COLO829 (cell line): Measurements from ENCODE around the gene C11orf68.
A peak's percentile ranks its signal among the peaks of the same experiment; 100 is the strongest.

Experiments used
- DNase-seq: peaks from one replicate; pipeline ENCODE4 v3.0.0; 2012; ENCODE audit warnings: low spot score

The C11orf68 gene

DNA sequence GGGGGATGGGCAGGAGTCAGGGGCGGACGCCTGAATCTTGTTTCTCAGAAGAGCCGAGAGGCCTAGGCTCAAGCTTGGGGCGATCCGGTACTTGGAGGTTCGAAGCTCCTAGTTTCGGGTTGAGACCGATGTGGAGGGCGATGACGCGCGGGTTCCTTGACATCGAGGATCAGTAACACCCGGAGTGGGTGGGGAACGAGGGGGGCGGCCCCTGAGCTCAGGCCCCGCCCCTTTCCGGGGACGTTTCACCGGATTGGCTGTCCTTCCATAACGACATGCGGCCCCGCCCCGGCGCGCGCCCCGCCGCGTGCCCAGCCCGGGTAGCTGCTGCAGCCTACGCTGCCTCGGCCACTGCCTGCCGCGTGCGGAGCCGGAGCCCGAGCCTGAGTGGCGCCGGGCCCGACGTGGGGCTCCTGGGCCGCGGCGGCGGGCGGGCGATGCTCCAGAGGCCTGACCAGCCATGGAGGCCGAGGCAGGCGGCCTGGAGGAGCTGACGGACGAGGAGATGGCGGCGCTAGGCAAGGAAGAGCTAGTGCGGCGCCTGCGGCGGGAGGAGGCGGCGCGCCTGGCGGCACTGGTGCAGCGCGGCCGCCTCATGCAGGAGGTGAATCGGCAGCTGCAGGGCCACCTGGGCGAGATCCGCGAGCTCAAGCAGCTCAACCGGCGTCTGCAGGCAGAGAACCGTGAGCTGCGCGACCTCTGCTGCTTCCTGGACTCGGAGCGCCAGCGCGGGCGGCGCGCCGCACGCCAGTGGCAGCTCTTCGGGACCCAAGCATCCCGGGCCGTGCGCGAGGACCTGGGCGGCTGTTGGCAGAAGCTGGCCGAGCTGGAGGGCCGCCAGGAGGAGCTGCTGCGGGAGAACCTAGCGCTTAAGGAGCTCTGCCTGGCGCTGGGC is 28.3 kb downstream of the C11orf68 start, which contains the start of gene CCDC85B:
Gene CCDC85B, plus strand, starts transcription at position 350 of the 895 bp plus-strand sequence. Its CDS starts 111 bp downstream, at position 461.
- DNase-seq: peak; percentile 97

GRCh38 chr11:65888163-65888814 is 30.6 kb downstream of the C11orf68 start, which contains the start of gene FIBP:
Gene FIBP, minus strand, starts transcription at chr11:65888471. Its CDS starts 53 bp downstream, at chr11:65888418.
- DNase-seq: peak; percentile 97

- no peak for DNase-seq
These were observed 31.1 kb downstream of the C11orf68 start for GRCh38 chr11:65887723-65888162.

DNA sequence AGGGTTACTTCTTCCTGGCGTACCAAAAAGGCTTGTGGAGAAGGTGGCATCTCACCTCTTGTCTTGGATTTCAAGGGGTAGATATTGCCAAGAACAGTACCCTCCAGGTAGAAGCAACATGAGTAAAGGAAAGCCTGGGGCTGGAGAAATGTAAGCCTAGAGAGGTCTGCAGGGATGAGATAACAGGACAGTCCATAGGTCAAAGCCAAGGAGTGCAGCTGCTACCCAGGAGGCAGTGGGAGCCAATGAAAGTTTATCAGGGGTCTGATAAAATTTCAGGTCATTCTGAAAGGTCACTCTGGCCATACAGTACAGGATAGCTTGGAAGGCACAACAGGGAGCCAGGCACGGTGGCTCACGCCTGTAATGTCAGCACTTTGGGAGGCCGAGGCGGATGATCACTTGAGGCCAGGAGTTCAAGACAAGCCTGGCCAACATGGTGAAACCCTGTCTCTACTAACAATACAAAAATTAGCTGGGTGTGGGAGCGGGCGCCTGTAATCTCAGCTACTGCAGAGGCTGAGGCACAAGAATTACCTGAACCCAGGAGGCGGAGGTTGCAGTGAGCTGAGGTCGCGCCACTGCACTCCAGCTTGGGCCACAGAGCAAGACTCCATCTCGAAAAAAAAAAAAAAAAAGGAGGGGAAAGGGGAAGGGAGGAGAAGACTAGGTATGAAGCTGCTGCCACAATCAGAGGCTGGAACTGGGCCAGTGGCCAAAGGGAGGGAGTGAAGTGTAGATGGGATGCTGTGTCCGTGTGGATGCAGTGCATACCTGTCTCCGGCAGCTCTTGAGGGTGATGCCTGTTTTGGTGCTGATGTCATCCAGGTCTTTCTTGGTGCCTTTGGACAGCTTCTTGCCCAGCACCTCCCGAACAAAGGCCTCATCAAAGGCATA is 31.8 kb downstream of the C11orf68 start:
- no peak for DNase-seq

DNA sequence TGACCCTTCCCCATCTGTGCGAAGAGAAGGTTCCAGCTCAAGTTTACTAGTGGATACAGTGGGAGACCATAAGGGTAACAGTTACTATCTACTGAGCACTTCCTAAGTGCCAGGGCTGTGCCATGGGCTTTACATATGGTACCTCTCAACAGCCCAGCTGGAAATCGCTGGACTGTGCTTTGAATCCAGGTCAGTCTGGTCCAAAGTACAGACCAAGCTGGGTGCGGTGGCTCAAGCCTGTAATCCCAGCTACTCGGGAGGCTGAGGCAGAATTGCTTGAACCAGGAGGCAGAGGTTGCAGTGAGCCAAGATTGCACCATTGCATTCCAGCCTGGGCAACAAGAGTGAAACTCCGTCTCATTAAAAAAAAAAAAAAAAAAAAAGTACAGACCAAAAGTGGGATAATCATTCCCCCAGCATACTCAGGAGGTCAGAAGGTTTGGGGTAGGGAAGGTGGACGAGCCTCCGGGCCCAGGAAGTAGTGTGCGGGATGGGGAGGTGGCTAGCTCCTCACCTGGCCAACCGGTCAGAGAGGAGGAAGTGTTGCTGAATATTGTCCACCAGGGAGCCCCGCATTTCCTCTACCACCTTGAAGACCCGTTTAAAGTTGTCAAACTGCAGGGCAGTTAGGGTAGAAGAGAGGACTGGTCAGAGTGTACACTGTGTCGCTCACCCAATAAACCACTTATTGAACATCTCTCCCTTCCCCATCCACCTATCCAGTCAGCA is 32.9 kb downstream of the C11orf68 start:
- no peak for DNase-seq

- no peak for DNase-seq
These were observed 33.6 kb downstream of the C11orf68 start for GRCh38 chr11:65885231-65885630.

DNA sequence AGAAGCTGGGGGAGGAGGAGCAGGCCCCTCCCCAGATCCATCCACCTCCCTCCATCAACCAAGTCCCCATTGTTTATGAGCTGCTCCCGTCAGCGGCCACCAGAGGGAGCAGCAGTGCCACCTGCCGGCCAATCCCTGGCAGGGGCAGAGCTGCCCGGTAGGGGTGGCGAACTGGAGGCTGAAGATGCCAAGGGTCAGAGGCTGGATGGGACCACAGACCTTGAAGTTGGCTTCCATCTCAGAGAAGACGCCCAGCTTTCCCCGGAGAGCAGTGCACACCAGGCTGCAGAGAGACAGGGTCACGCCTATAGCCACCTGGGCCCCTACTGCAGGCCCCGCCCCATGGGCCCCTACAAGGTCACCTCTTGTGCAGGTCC is 34.2 kb downstream of the C11orf68 start:
- peak; percentile 84 for DNase-seq

GRCh38 chr11:65883786-65884715 is 34.8 kb downstream of the C11orf68 start:
- no peak for DNase-seq

DNA sequence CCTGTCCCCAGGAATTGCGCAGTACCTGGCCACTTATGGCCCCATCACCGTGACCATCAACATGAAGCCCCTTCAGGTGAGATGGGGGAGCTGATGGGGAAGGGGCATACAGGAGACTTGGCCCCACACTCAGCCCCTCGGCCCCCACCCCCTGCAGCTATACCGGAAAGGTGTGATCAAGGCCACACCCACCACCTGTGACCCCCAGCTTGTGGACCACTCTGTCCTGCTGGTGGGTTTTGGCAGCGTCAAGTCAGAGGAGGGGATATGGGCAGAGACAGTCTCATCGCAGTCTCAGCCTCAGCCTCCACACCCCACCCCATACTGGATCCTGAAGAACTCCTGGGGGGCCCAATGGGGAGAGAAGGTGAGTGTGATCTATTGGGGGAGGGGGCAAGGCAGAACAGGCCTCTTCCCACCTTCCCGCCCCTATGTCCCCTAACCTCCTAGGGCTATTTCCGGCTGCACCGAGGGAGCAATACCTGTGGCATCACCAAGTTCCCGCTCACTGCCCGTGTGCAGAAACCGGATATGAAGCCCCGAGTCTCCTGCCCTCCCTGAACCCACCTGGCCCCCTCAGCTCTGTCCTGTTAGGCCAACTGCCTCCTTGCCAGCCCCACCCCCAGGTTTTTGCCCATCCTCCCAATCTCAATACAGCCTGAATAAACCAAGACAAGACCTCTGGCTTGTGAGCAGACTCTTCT is 35.7 kb downstream of the C11orf68 start:
- DNase-seq: no peak

- DNase-seq: no peak
These were observed 36.5 kb downstream of the C11orf68 start for GRCh38 chr11:65882120-65883057.

DNA sequence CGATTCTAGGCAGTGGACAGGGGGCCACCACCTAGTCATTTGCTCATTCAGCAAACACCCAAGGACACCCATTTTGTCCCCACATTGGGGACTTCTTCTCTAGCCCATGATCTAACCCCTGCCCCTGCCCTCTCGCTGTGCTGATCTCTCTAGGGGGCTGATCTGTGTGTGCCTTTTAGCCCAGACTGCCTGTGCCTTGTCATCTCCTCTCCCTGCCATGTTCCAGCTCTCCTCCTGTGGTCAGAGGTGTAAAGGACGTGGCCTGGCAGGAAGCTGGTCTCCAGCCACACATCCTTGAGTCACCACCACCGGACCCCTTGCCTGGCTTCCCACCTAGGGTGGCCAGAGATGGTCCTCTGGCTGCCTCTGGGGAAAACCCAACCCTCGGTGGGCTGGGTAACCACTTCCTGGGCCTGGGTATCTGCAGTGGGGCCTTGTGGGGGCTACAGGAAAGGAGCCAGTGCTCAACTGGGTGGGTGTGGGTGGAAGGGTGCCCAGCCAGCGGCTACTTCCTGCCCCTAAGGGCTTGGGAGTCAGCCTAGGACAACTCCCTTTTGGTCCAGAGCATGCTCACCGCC is 37.9 kb downstream of the C11orf68 start:
- no peak for DNase-seq

DNA sequence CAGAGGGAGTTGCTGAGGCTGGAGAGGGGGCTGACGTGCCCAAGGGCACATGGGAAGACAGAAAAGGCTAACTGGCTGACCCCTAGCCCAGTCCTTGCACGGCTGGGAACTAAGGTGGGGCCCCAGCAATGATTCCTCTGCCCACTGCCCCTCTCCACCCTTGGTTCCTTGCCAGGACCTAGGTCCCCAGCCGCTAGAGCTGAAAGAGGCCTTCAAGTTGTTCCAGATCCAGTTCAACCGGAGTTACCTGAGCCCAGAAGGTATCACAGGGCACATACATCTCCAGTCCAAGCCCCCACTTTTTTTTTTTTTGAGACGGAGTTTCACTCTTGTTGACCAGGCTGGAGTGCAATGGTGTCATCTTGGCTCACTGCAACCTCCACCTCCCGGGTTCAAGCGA is 38.8 kb downstream of the C11orf68 start:
- no peak for DNase-seq

DNA sequence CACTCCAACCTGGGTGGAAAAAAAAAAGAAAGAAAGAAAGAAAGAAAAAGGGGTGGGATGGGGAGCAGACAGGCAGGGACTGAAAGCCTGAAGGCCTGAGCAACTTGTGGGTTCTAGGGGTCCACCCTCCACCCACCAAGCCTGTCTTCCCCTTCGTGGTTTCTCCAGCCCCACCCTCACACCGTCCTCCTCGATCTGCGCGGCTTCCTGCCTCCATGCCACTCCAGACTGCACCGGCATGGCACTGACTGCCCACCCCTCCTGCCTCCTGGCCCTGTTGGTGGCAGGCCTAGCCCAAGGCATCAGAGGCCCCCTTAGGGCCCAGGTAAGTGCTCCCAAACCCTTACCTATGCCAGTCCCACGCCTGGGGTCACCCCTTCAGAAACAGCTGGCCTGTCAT is 39.2 kb downstream of the C11orf68 start, which contains the start of gene CTSW:
Gene CTSW, plus strand, starts transcription at position 221 of the 400 bp plus-strand sequence. Its CDS starts 18 bp downstream, at position 239.
- no peak for DNase-seq

- peak; percentile 92 for DNase-seq
These were observed 45.3 kb downstream of the C11orf68 start for GRCh38 chr11:65873318-65874156.

DNA sequence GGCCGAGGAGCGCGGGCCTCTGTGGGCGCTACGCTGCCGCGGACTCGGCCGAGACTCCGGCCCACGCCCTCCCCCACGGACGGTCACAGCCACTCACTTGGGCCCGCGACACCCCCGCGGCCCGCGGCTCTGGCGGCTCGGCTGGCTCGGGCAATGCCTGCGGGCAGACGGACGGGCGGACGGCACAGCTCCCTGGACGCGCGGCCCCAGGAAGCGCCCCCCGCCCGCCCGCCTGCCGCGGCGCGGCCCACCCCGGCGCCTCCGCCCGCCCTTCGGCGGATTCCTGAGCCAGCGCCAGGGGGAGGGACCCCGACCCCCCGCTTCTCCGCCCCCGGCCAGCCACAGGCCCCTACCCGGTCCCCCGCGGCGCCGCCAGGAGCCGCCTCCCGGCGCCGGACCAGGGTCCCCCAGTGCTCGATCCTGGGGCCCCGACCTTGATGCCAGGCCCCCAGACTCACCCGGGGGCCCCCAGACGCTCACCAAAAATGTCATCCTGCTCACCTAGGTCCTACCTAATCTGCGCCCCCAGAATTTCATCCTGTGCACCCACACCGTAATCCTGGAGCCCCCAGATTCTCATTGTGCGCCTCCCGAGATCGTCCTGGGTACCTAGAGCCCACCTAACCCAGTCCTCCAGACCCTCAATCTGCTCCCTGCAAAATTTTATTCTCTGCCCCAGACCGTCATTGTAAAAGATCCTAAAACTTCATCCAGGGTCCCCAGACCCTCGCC is 46.1 kb downstream of the C11orf68 start, which contains the start of gene EFEMP2:
Gene EFEMP2, minus strand, starts transcription at position 215 of the 732 bp plus-strand sequence. CDS start 446 bp downstream, outside the sequence.
- DNase-seq: no peak
